C4-2B (cell line): Measurements from ENCODE around the gene NDUFV2.

Experiments
- CTCF ChIP-seq: fragments of 450-650 bp; conservative IDR thresholded peaks from 2 replicates; pipeline ENCODE4 v1.5.1; 2017; ENCODE audit warnings: mild to moderate bottlenecking
- ZFX ChIP-seq: fragments of 450-650 bp; IDR thresholded peaks from 2 replicates; pipeline ENCODE4 v1.6.1; 2017

DNA sequence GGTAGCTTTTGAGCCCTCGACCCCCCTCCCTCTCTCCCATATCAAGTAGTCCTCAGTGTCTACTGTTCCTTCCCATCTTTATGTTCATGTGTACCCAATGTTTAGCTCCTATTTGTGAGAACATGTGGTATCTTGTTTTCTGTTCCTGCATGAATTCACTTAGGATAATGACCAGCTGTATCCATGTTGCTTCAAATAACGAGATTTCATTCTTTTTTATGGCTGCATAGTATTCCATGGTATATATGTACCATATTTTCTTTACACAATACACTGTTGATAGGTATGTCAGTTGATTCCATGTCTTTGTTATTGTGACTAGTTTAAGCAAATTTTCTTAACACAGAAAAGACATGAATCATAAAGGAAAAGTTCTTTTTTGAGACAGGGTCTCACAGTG, 16.5 kb upstream of the NDUFV2 start:
- no peak for TF ChIP-seq CTCF
- TF ChIP-seq ZFX = no peak
